Mammary epithelial cell (primary cell): ENCODE measurements around the gene NASP.

ENCODE experiments used
- EZH2 ChIP-seq: IDR thresholded peaks from 2 replicates; pipeline ENCODE4 v1.6.1; 2012; ENCODE audit warnings: low read length, inconsistent platforms, borderline replicate concordance
- TF ChIP-seq, protein P1 (sequence below), 2 donors: IDR thresholded peaks in 1 of 2; conservative IDR thresholded peaks in 1 of 2; 2 replicates each; pipeline ENCODE4 v1.5.1; 2011 to 2012; ENCODE audit warnings: inconsistent platforms in 2 of 2, low read length in 2 of 2, mild to moderate bottlenecking in 2 of 2, control low read depth in 1 of 2, low read depth in 1 of 2; ENCODE audit not compliant: insufficient read depth in 1 of 2; ENCODE audit errors: extremely low read depth in 1 of 2

DNA sequence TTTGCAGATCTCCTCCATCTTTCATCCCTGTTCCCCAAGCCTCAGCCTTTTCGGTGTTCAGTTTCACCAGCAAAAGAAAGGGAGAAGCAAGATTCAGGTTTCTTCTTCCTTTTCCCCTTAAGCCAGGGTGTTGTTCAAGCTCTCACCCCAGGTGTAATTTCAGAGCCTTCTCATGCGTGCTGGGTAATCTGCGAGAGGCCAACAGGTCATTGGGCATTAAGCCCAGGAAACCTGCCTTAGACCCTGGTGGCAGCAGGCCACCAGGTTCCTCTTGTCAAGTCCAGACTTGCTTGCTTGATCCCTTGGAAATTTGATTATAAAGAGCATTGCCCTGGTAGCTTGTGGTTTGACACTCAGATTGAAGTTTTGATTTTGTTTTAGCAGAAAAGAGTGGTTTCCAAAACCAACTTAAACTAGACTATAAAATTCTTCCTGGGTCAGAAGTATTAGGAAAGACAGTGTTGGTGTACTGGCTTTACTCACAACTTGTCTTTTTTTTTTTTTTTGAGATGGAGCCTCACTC lies 26.4 kb upstream of the NASP start:
- TF ChIP-seq, protein P1, sequence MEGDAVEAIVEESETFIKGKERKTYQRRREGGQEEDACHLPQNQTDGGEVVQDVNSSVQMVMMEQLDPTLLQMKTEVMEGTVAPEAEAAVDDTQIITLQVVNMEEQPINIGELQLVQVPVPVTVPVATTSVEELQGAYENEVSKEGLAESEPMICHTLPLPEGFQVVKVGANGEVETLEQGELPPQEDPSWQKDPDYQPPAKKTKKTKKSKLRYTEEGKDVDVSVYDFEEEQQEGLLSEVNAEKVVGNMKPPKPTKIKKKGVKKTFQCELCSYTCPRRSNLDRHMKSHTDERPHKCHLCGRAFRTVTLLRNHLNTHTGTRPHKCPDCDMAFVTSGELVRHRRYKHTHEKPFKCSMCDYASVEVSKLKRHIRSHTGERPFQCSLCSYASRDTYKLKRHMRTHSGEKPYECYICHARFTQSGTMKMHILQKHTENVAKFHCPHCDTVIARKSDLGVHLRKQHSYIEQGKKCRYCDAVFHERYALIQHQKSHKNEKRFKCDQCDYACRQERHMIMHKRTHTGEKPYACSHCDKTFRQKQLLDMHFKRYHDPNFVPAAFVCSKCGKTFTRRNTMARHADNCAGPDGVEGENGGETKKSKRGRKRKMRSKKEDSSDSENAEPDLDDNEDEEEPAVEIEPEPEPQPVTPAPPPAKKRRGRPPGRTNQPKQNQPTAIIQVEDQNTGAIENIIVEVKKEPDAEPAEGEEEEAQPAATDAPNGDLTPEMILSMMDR (conservative IDR thresholded peaks at IDR 0.05 in 1 of 2, IDR thresholded peaks at IDR 0.05 in 1 of 2; ENCODE audit: extremely low read depth in 1 of 2, insufficient read depth in 1 of 2, low read depth in 1 of 2, low read length in 2 of 2), result no peak
- TF ChIP-seq EZH2, result no peak
